Pancreas (tissue), 10 donors: ENCODE measurements around the gene COX5A. TPM values are rescaled to one million over a fixed set of nuclear protein-coding genes. Genes with fewer than 3 reads are reported as not detected.

Source experiments
- ATAC-seq, 4 donors: fragments of 200-7000 bp; cut with Tn5 transposase; one replicate each; pipeline versions ENCODE4 v1.8.0 to v1.9.1; 2020; ENCODE audit warnings: mild to moderate bottlenecking in 4 of 4, moderate library complexity in 4 of 4
- DNase-seq, 6 donors: peaks; one replicate each; pipeline ENCODE4 v3.0.0-alpha.2; 2020
- FAIRE-seq: peaks from 2 replicates; lab custom pipeline; 2012; peaks lifted over from hg19 to GRCh38; lab: Jason Lieb, UNC
- H3K27ac ChIP-seq, 4 donors: fragments of 200-600 bp; sonication (generic); 1 replicate in 3 of 4; 2 replicates in 1 of 4; pipeline versions ENCODE4 v1.5.0 to v1.8.0; 2020
- H3K27me3 ChIP-seq, 4 donors: fragments of 200-600 bp; one replicate each; pipeline ENCODE4 v1.8.0; 2021
- H3K36me3 ChIP-seq, 3 donors: fragments of 200-600 bp; sonication (generic) in 1 of 3; one replicate each; pipeline versions ENCODE4 v1.5.0 to v1.8.0; 2020 to 2021
- H3K4me1 ChIP-seq, 3 donors: fragments of 200-600 bp; one replicate each; pipeline ENCODE4 v1.8.0; 2021
- H3K4me3 ChIP-seq, 4 donors: fragments of 200-600 bp; sonication (generic) in 2 of 4; one replicate each; pipeline versions ENCODE4 v1.5.0 to v1.8.0; 2020 to 2021
- H3K9me3 ChIP-seq, 4 donors: fragments of 200-600 bp; one replicate each; pipeline ENCODE4 v1.8.0; 2021
- CTCF ChIP-seq, 4 donors: fragments of 200-600 bp; sonication (generic) in 3 of 4; IDR thresholded peaks; one replicate each; pipeline versions ENCODE4 v1.5.0 to v1.8.0; 2021; ENCODE audit warnings: antibody characterized with exemption in 4 of 4
- WGBS, 2 donors: extraction: QIAGEN DNeasy Blood & Tissue Kit; methylation state at CpG; one replicate each; pipeline ENCODE4 v1.1.7; 2013; 5-methylcytosine and 5-hydroxymethylcytosine counted together
- intact Hi-C, 3 donors: fragments of 100-400 bp; cut with DNase I; formaldehyde crosslinking; loops; one replicate each; pipeline versions ENCODE4 v1.11.1 to v1.14.2; 2022
- polyA plus RNA-seq, 2 donors: library from polyadenylated mRNA; stranded (reverse); fragments of 200-250 nt; gene quantifications; one replicate each; pipeline ENCODE4 v1.2.3, GENCODE V29; 2013
- total RNA-seq, 6 donors: library from RNA; stranded (reverse); fragmentation: NEBNext Ultra II Directional in 4 of 6; extraction: Animal tissue kit (Norgen Biotek cat#: 25700) in 4 of 6; gene quantifications; one replicate each; pipeline versions ENCODE4 v1.2.1 to v1.2.4, GENCODE V29; 2021 to 2023
- donor health status: healthy with polysubstance abuse.
- donor health status: DM: no; HTN: no; CAD: no; lungs with moderate emphysema.
- donor health status: DM: no; HTN: no; CAD: no.
- donor health status: control.
- donor health status: control.
- donor health status: Bipolar disorder and iron deficiency.
- donor health status: DM: yes; HTN: yes; CAD: no.
- donor health status: DM: no; HTN: no; CAD: no.
- donor health status: DM: no; HTN: no; CAD: no.
- donor health status: DM: yes; HTN: yes; CAD: no.

Gene COX5A
- total and polyA plus RNA-seq, 8 donors: 76.4 to 127 (median 92.7) TPM

GRCh38 chr15:74884428-74885223 lies 53.2 kb downstream of the COX5A start:
- no peak for TF ChIP-seq CTCF (IDR thresholded peaks at IDR 0.05)
- DNase-seq (no peak), ATAC-seq (no peak), FAIRE-seq (no peak)
- no peaks in the 10 kb centered on the region for H3K9me3 ChIP-seq
- H3K36me3 ChIP-seq: no peaks in the 10 kb centered on the region
- H3K27me3 ChIP-seq: no peaks in the 10 kb centered on the region
- no peak overlapping the region for H3K4me3 ChIP-seq
- WGBS, 2 donors: 87 to 96% methylated on average over 4 of the region's 4 CpGs
- H3K4me1 ChIP-seq: no peaks in the 10 kb centered on the region
- H3K27ac ChIP-seq: no peak overlapping the region
- intact Hi-C loops: no loop called here

- Histone ChIP-seq H3K27me3 (no peaks in the 10 kb centered on the region), H3K4me1 (no peaks in the 10 kb centered on the region), H3K27ac (no peak overlapping the region), H3K9me3 (no peaks in the 10 kb centered on the region), H3K4me3 (no peak overlapping the region), H3K36me3 (no peaks in the 10 kb centered on the region)
- intact Hi-C loops: no loop called here
- no peak for TF ChIP-seq CTCF (IDR thresholded peaks at IDR 0.05)
- FAIRE-seq (no peak), DNase-seq (no peak), ATAC-seq (no peak)
- 91 to 94% methylated on average over 6 of the region's 6 CpGs for WGBS, 2 donors
Measured at GRCh38 chr15:74882528-74882927, 55.3 kb downstream of the COX5A start.

- DNase-seq (no peak), FAIRE-seq (no peak), ATAC-seq (no peak)
- H3K27me3 ChIP-seq: no peaks in the 10 kb centered on the region
- H3K27ac ChIP-seq: no peak overlapping the region
- no peaks in the 10 kb centered on the region for H3K36me3 ChIP-seq
- H3K4me3 ChIP-seq: no peak overlapping the region
- no peaks in the 10 kb centered on the region for H3K9me3 ChIP-seq
- 72 to 80% methylated on average over 4 of the region's 4 CpGs for WGBS, 2 donors
- intact Hi-C loops: no loop called here
- TF ChIP-seq CTCF (IDR thresholded peaks at IDR 0.05): no peak
- H3K4me1 ChIP-seq: no peaks in the 10 kb centered on the region
Measured at GRCh38 chr15:74878273-74878672, 59.6 kb downstream of the COX5A start.

GRCh38 chr15:74873756-74874424 lies 64.0 kb downstream of the COX5A start:
- ATAC-seq: peak in 3 of 4 donors; percentile 15 to 17 (median 17)
- peak in 1 of 6 donors; percentile 25 for DNase-seq
- no peaks in the 10 kb centered on the region for H3K36me3 ChIP-seq
- WGBS, 2 donors: 22 to 39% methylated on average over 16 of the region's 16 CpGs
- intact Hi-C loops: no loop called here
- peak overlapping the region in 3 of 4 donors; percentile 30 to 92 (median 89) for H3K27ac ChIP-seq
- FAIRE-seq: no peak
- H3K9me3 ChIP-seq: no peaks in the 10 kb centered on the region
- H3K27me3 ChIP-seq: no peaks in the 10 kb centered on the region
- peak overlapping the region; percentile 60 to 73 (median 68) for H3K4me3 ChIP-seq
- no peak for TF ChIP-seq CTCF (IDR thresholded peaks at IDR 0.05)
- peaks cover 14 to 34% (median 22%) of the 10 kb centered on the region in 3 donors for H3K4me1 ChIP-seq
